ENCODE measurements around the gene PTGES3.
A peak's percentile ranks its signal among the peaks of the same experiment; 100 is the strongest.
"Not testable (repeated sequence)": the region's sequence is repeated elsewhere in the genome, so short reads cannot be mapped to it uniquely, and the experiment has no call there.

Gene PTGES3

GRCh38 chr12:56714431-56714929, 26.4 kb upstream of the PTGES3 start:
- H3K9me3 ChIP-seq (ENCODE audit: low read length) = no peaks in the 10 kb centered on the region
- H3F3A ChIP-seq (ENCODE audit: insufficient read depth, low read length) = peaks cover 11% of the 10 kb centered on the region
- H3K27me3 ChIP-seq (ENCODE audit: insufficient read depth, low read length) = no peaks in the 10 kb centered on the region
- no peaks in the 10 kb centered on the region for H3K9me2 ChIP-seq (ENCODE audit: low read depth, low read length)
- no peak overlapping the region for H2AFZ ChIP-seq (ENCODE audit: low read length)
- H3K27ac ChIP-seq (ENCODE audit: low read depth, low read length, poor library complexity, severe bottlenecking) = no peak overlapping the region
- H3K4me3 ChIP-seq (ENCODE audit: low read depth, low read length, poor library complexity, severe bottlenecking) = no peak overlapping the region
- H3K9ac ChIP-seq (ENCODE audit: low read length) = no peak overlapping the region
- peaks cover 80% of the 10 kb centered on the region for H3K36me3 ChIP-seq (ENCODE audit: insufficient read depth, low read length)
- no peak for TF ChIP-seq EZH2 (IDR thresholded peaks at IDR 0.05; ENCODE audit: borderline replicate concordance, low read length)
- no peak for TF ChIP-seq CTCF (IDR thresholded peaks at IDR 0.05; ENCODE audit: low read length)
- peaks cover 14% of the 10 kb centered on the region for H3K79me2 ChIP-seq (ENCODE audit: insufficient read depth, low read length)
- peaks cover 8% of the 10 kb centered on the region; the same call in 1 of the 2 replicates for H4K20me1 ChIP-seq (ENCODE audit: insufficient read depth, low read length)
- H3K4me2 ChIP-seq (ENCODE audit: low read length) = no peak overlapping the region
- H3K4me1 ChIP-seq (ENCODE audit: insufficient read depth, low read length, severe bottlenecking) = no peaks in the 10 kb centered on the region

- Histone ChIP-seq H3K27ac (ENCODE audit: low read depth, low read length, poor library complexity, severe bottlenecking) (no peak overlapping the region), H2AFZ (ENCODE audit: low read length) (no peak overlapping the region), H3K9me2 (ENCODE audit: low read depth, low read length) (no peaks in the 10 kb centered on the region), H3K4me2 (ENCODE audit: low read length) (no peak overlapping the region), H3K36me3 (ENCODE audit: insufficient read depth, low read length) (peaks cover 68% of the 10 kb centered on the region), H3K4me3 (ENCODE audit: low read depth, low read length, poor library complexity, severe bottlenecking) (no peak overlapping the region), H3K79me2 (ENCODE audit: insufficient read depth, low read length) (peaks cover 5% of the 10 kb centered on the region; the same call in 1 of the 2 replicates), H4K20me1 (ENCODE audit: insufficient read depth, low read length) (peaks cover 8% of the 10 kb centered on the region; the same call in 1 of the 2 replicates), H3K4me1 (ENCODE audit: insufficient read depth, low read length, severe bottlenecking) (no peaks in the 10 kb centered on the region), H3K9ac (ENCODE audit: low read length) (no peak overlapping the region), H3K9me3 (ENCODE audit: low read length) (no peaks in the 10 kb centered on the region), H3K27me3 (ENCODE audit: insufficient read depth, low read length) (no peaks in the 10 kb centered on the region), H3F3A (ENCODE audit: insufficient read depth, low read length) (peaks cover 19% of the 10 kb centered on the region)
- no peak for TF ChIP-seq CTCF (IDR thresholded peaks at IDR 0.05; ENCODE audit: low read length)
- no peak for TF ChIP-seq EZH2 (IDR thresholded peaks at IDR 0.05; ENCODE audit: borderline replicate concordance, low read length)
These were observed 25.3 kb upstream of the PTGES3 start for GRCh38 chr12:56713345-56713744.

GRCh38 chr12:56709759-56710376, 21.8 kb upstream of the PTGES3 start:
- no peaks in the 10 kb centered on the region for H3K79me2 ChIP-seq (ENCODE audit: insufficient read depth, low read length)
- no peak overlapping the region for H3K4me3 ChIP-seq (ENCODE audit: low read depth, low read length, poor library complexity, severe bottlenecking)
- H3K9ac ChIP-seq (ENCODE audit: low read length) = no peak overlapping the region
- H3K4me1 ChIP-seq (ENCODE audit: insufficient read depth, low read length, severe bottlenecking) = no peaks in the 10 kb centered on the region
- H3K27me3 ChIP-seq (ENCODE audit: insufficient read depth, low read length) = no peaks in the 10 kb centered on the region
- H3F3A ChIP-seq (ENCODE audit: insufficient read depth, low read length) = peaks cover 19% of the 10 kb centered on the region; the same call in 1 of the 2 replicates
- TF ChIP-seq CTCF (IDR thresholded peaks at IDR 0.05; ENCODE audit: low read length) (no peak), EZH2 (IDR thresholded peaks at IDR 0.05; ENCODE audit: borderline replicate concordance, low read length) (no peak)
- H3K9me3 ChIP-seq (ENCODE audit: low read length) = no peaks in the 10 kb centered on the region
- peaks cover 38% of the 10 kb centered on the region for H3K36me3 ChIP-seq (ENCODE audit: insufficient read depth, low read length)
- peaks cover 1% of the 10 kb centered on the region; the same call in 1 of the 2 replicates for H4K20me1 ChIP-seq (ENCODE audit: insufficient read depth, low read length)
- H3K4me2 ChIP-seq (ENCODE audit: low read length) = no peak overlapping the region
- peak overlapping the region; percentile 16 for H3K27ac ChIP-seq (ENCODE audit: low read depth, low read length, poor library complexity, severe bottlenecking)
- H2AFZ ChIP-seq (ENCODE audit: low read length) = no peak overlapping the region
- H3K9me2 ChIP-seq (ENCODE audit: low read depth, low read length) = no peaks in the 10 kb centered on the region

GRCh38 chr12:56704522-56704921, 16.4 kb upstream of the PTGES3 start:
- H3K36me3 ChIP-seq (ENCODE audit: insufficient read depth, low read length); H2AFZ ChIP-seq (ENCODE audit: low read length); H3K27ac ChIP-seq (ENCODE audit: low read depth, low read length, poor library complexity, severe bottlenecking); H3F3A ChIP-seq (ENCODE audit: insufficient read depth, low read length); H3K4me2 ChIP-seq (ENCODE audit: low read length); H3K9me3 ChIP-seq (ENCODE audit: low read length); H3K9ac ChIP-seq (ENCODE audit: low read length); H3K4me3 ChIP-seq (ENCODE audit: low read depth, low read length, poor library complexity, severe bottlenecking); H3K9me2 ChIP-seq (ENCODE audit: low read depth, low read length); H4K20me1 ChIP-seq (ENCODE audit: insufficient read depth, low read length); H3K27me3 ChIP-seq (ENCODE audit: insufficient read depth, low read length); H3K79me2 ChIP-seq (ENCODE audit: insufficient read depth, low read length): not testable (repeated sequence)
- H3K4me1 ChIP-seq (ENCODE audit: insufficient read depth, low read length, severe bottlenecking) = peaks cover 16% of the 10 kb centered on the region

All from OCI-LY1 (cell line).